NB4 (cell line): ENCODE data around the gene CLNK.

Source experiments
- DNase-seq: peaks from one replicate; pipeline ENCODE4 v3.0.0; 2010; ENCODE audit warnings: low read depth
- H3K4me3 ChIP-seq: one replicate; pipeline ENCODE4 v1.5.1; 2011; ENCODE audit warnings: mild to moderate bottlenecking, low read depth, low read length, moderate library complexity
- CTCF ChIP-seq: IDR thresholded peaks from one replicate; pipeline ENCODE4 v1.5.1; 2012; ENCODE audit warnings: low read depth, low read length
- MAX ChIP-seq: IDR thresholded peaks from 2 replicates; pipeline ENCODE4 v1.6.1; 2011; ENCODE audit warnings: low read depth, low read length
- MYC ChIP-seq: IDR thresholded peaks from 2 replicates; pipeline ENCODE4 v1.6.1; 2011; ENCODE audit warnings: low read depth, low read length
- POLR2A ChIP-seq: IDR thresholded peaks from 2 replicates; pipeline ENCODE4 v1.6.1; 2011; ENCODE audit warnings: mild to moderate bottlenecking; ENCODE audit not compliant: insufficient read length; ENCODE audit errors: extremely low read depth

Gene CLNK

GRCh38 chr4:10504570-10505179 is 179.9 kb downstream of the CLNK start:
- TF ChIP-seq MYC, result no peak
- no peak for TF ChIP-seq CTCF
- TF ChIP-seq POLR2A, result no peak
- TF ChIP-seq MAX, result no peak

GRCh38 chr4:10502717-10503116 is 181.9 kb downstream of the CLNK start:
- no peak for DNase-seq
- no peak overlapping the region for H3K4me3 ChIP-seq

More at GRCh38 chr4:10504570-10505179, 179.9 kb downstream of the CLNK start:
- no peak overlapping the region for H3K4me3 ChIP-seq
- no peak for DNase-seq

GRCh38 chr4:10500776-10501175 is 183.8 kb downstream of the CLNK start:
- DNase-seq, result no peak
- H3K4me3 ChIP-seq, result no peak overlapping the region
- TF ChIP-seq CTCF (no peak), MYC (no peak), MAX (no peak), POLR2A (no peak)

More at GRCh38 chr4:10502717-10503116, 181.9 kb downstream of the CLNK start:
- no peak for TF ChIP-seq POLR2A
- no peak for TF ChIP-seq CTCF
- no peak for TF ChIP-seq MYC
- no peak for TF ChIP-seq MAX

GRCh38 chr4:10496200-10496599 is 188.4 kb downstream of the CLNK start:
- no peak overlapping the region for H3K4me3 ChIP-seq
- DNase-seq, result no peak
- TF ChIP-seq MYC, result no peak
- TF ChIP-seq POLR2A, result no peak
- no peak for TF ChIP-seq MAX
- TF ChIP-seq CTCF, result no peak

- H3K4me3 ChIP-seq, result no peak overlapping the region
- DNase-seq, result no peak
- TF ChIP-seq MYC (no peak), CTCF (no peak), MAX (no peak), POLR2A (no peak)
Observed at GRCh38 chr4:10495651-10496050, 188.9 kb downstream of the CLNK start.
